ENCODE data around the gene CDC23. TPM values are rescaled to one million over a fixed set of nuclear protein-coding genes. Genes with fewer than 3 reads are reported as not detected.
"Not testable (repeated sequence)": the region's sequence is repeated elsewhere in the genome, so short reads cannot be mapped to it uniquely, and the experiment has no call there.

The CDC23 gene
- total RNA-seq, 4 donors from 2014 or later: 17.9 to 30.6 (median 22.2) TPM

DNA sequence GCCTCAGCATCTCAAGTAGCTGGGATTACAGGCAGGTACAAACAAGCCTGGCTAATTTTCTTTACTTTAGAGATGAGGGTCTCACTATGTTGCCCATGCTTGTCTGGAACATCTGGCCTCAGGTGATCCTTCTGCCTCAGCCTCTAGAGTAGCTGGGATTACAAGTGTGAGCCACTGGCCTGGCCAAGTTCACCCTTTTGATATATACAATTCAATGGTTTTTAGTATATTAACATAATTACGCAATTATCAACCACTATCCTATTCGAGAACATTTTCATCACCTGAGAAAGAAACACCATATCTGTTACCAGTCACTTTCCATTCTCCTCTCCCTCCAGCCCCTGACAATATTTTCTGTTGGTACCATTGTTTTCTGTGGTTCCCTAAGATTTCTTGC, 3.7 kb upstream of the CDC23 start:
- Histone ChIP-seq H3K36me3 (no peaks in the 10 kb centered on the region), H3K27ac (no peak overlapping the region), H3K9me3 (no peaks in the 10 kb centered on the region), H3K4me3 (no peak overlapping the region), H3K27me3 (no peaks in the 10 kb centered on the region), H3K4me1 (peaks cover 19% of the 10 kb centered on the region)
- no peak for DNase-seq (ENCODE audit: low spot score in 2 of 2)
- 90% methylated on average over 2 of the region's 2 CpGs for WGBS
- no peak for TF ChIP-seq EP300 (IDR thresholded peaks at IDR 0.05)
- TF ChIP-seq POLR2AphosphoS5 (IDR thresholded peaks at IDR 0.05): no peak
- TF ChIP-seq POLR2A (IDR thresholded peaks at IDR 0.05): no peak
- TF ChIP-seq, protein P1, sequence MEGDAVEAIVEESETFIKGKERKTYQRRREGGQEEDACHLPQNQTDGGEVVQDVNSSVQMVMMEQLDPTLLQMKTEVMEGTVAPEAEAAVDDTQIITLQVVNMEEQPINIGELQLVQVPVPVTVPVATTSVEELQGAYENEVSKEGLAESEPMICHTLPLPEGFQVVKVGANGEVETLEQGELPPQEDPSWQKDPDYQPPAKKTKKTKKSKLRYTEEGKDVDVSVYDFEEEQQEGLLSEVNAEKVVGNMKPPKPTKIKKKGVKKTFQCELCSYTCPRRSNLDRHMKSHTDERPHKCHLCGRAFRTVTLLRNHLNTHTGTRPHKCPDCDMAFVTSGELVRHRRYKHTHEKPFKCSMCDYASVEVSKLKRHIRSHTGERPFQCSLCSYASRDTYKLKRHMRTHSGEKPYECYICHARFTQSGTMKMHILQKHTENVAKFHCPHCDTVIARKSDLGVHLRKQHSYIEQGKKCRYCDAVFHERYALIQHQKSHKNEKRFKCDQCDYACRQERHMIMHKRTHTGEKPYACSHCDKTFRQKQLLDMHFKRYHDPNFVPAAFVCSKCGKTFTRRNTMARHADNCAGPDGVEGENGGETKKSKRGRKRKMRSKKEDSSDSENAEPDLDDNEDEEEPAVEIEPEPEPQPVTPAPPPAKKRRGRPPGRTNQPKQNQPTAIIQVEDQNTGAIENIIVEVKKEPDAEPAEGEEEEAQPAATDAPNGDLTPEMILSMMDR (IDR thresholded peaks at IDR 0.05): no peak

DNA sequence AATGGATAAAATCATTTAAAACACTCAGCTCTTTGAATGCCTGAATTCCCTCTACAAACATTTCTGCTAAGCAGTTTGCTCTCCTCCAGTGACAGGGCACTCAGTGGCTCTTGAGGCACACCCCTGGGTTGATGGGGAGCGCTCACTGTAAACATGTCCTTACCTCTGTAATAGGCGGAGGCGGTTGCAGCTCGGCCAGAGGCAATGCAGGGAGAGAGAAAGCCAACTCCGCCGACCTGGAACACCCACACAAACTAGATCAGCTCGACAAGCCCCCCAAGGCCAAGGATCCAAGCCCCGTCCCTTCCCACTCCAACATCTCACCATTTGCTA, 329 bp downstream of the CDC23 start:
- under 1% methylated on average over 8 of the region's 8 CpGs for WGBS
- peak overlapping the region; percentile 98 for H3K4me3 ChIP-seq
- no peaks in the 10 kb centered on the region for H3K9me3 ChIP-seq
- DNase-seq (ENCODE audit: low spot score in 2 of 2): peak in 1 of 2 donors; percentile 64
- TF ChIP-seq, protein P1 (IDR thresholded peaks at IDR 0.05): no peak
- TF ChIP-seq EP300 (IDR thresholded peaks at IDR 0.05) (no peak), POLR2A (IDR thresholded peaks at IDR 0.05) (no peak), POLR2AphosphoS5 (IDR thresholded peaks at IDR 0.05) (no peak)
- peaks cover 25% of the 10 kb centered on the region for H3K4me1 ChIP-seq
- H3K27ac ChIP-seq: peak overlapping the region; percentile 82
- peaks cover 12% of the 10 kb centered on the region for H3K36me3 ChIP-seq
- no peaks in the 10 kb centered on the region for H3K27me3 ChIP-seq

DNA sequence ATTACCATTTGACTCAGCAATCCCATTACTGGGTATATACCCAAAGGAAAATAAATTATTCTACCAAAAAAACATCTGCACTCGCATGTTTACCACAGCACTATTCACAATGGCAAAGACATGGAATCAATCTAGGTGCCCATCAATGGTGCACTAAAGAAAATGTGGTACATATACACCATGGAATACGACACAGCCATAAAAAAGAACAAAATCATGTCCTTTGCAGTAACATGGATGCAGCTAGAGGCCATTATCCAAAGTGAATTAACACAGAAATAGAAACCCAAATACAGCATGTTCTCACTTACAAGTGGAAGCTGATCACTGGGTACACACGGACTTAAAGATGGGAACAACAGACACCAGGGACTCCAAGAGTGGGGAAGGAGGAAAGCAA, 2.1 kb downstream of the CDC23 start:
- no peak for DNase-seq (ENCODE audit: low spot score in 2 of 2)
- H3K4me3 ChIP-seq: no peak overlapping the region
- H3K4me1 ChIP-seq: peaks cover 25% of the 10 kb centered on the region
- no peak overlapping the region for H3K27ac ChIP-seq
- no peak for TF ChIP-seq POLR2A (IDR thresholded peaks at IDR 0.05)
- no peak for TF ChIP-seq EP300 (IDR thresholded peaks at IDR 0.05)
- TF ChIP-seq POLR2AphosphoS5 (IDR thresholded peaks at IDR 0.05): no peak
- TF ChIP-seq, protein P1 (IDR thresholded peaks at IDR 0.05): no peak
- WGBS: 92% methylated on average over 3 of the region's 3 CpGs
- H3K9me3 ChIP-seq: no peaks in the 10 kb centered on the region
- H3K27me3 ChIP-seq: no peaks in the 10 kb centered on the region
- H3K36me3 ChIP-seq: peaks cover 15% of the 10 kb centered on the region

DNA sequence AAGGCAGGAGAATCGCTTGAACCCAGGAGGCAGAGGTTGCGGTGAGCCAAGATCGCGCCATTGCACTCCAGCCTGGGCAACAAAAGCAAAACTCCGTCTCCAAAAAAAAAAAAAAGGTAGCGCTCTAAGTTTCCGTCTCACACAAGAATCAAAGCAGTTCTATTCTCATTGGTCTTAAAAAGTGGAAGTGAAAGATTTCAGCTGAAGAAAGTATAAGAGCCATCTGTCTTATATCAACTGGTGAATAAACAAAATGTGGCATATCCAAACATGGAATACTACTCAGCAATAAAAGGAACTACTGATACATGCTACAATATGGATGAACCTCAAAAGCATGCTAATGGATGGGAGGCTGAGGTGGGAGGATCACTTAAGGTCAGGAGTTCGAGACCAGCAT, 19.3 kb downstream of the CDC23 start:
- 89% methylated on average over 8 of the region's 8 CpGs for WGBS
- H3K4me1 ChIP-seq; H3K4me3 ChIP-seq; H3K27me3 ChIP-seq; H3K9me3 ChIP-seq; DNase-seq (ENCODE audit: low spot score in 2 of 2); H3K27ac ChIP-seq: not testable (repeated sequence)
- H3K36me3 ChIP-seq: peaks cover 89% of the 10 kb centered on the region

DNA sequence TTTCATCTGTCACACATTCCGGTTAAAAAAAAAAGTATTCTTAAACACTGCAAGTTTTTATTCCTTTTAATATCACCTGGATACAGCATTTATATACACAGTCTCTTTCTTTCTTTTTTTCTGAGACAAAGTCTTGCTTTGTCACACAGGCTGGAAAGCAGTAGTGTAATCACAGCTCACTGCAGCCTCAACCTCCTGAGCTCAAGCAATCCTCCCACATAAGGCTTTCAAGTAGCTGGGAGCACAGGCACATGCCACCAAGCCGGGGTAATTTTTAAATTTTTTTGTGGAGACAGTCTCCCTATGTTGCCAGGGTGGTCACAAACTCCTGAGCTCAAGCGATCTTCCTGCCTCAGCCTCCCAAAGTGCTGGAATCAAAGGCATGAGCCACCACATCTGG, 20.3 kb downstream of the CDC23 start:
- Histone ChIP-seq H3K9me3 (no peaks in the 10 kb centered on the region), H3K4me1 (no peaks in the 10 kb centered on the region), H3K27ac (no peak overlapping the region), H3K36me3 (peaks cover 89% of the 10 kb centered on the region), H3K4me3 (no peak overlapping the region), H3K27me3 (no peaks in the 10 kb centered on the region)
- 90% methylated on average over 3 of the region's 3 CpGs for WGBS
- DNase-seq (ENCODE audit: low spot score in 2 of 2): no peak
- TF ChIP-seq, protein P1 (IDR thresholded peaks at IDR 0.05): no peak
- TF ChIP-seq EP300 (IDR thresholded peaks at IDR 0.05): no peak

DNA sequence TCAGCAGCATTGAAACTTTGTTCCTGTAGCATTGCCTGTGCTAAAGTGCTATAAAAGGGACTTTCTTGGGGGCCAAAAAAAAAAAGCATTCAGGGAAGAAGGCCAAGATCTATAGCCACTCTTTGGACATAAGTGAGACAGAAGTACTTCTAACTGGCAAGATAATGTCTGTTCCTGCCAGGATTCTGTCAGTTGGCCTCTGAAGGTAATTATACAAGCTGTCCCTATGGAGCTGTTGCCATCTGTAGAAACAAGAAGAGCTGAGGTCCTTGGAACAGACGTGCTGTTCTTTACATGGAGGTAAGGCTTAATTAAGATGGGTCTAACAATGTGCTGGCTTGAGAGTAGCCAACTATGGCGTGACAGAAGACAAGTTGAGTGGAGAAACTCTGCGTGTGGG, 24.5 kb downstream of the CDC23 start:
- Histone ChIP-seq H3K36me3 (peaks cover 95% of the 10 kb centered on the region), H3K9me3 (no peaks in the 10 kb centered on the region), H3K4me3 (no peak overlapping the region), H3K27ac (no peak overlapping the region), H3K27me3 (no peaks in the 10 kb centered on the region), H3K4me1 (no peaks in the 10 kb centered on the region)
- WGBS: 85% methylated on average over 3 of the region's 3 CpGs
- TF ChIP-seq EP300 (IDR thresholded peaks at IDR 0.05) (no peak), POLR2AphosphoS5 (IDR thresholded peaks at IDR 0.05) (no peak), POLR2A (IDR thresholded peaks at IDR 0.05) (no peak)
- TF ChIP-seq, protein P1 (IDR thresholded peaks at IDR 0.05): no peak
- DNase-seq (ENCODE audit: low spot score in 2 of 2): no peak

Data from suprapubic skin (tissue), 4 donors.